Measurements from ENCODE around the gene ZNF444. TPM values are rescaled to one million over a fixed set of nuclear protein-coding genes. Genes with fewer than 3 reads are reported as not detected.

The ZNF444 gene
- total RNA-seq, 6 experiments from 2014 or later, result 20.6 to 28.4 (median 22.5) TPM

DNA sequence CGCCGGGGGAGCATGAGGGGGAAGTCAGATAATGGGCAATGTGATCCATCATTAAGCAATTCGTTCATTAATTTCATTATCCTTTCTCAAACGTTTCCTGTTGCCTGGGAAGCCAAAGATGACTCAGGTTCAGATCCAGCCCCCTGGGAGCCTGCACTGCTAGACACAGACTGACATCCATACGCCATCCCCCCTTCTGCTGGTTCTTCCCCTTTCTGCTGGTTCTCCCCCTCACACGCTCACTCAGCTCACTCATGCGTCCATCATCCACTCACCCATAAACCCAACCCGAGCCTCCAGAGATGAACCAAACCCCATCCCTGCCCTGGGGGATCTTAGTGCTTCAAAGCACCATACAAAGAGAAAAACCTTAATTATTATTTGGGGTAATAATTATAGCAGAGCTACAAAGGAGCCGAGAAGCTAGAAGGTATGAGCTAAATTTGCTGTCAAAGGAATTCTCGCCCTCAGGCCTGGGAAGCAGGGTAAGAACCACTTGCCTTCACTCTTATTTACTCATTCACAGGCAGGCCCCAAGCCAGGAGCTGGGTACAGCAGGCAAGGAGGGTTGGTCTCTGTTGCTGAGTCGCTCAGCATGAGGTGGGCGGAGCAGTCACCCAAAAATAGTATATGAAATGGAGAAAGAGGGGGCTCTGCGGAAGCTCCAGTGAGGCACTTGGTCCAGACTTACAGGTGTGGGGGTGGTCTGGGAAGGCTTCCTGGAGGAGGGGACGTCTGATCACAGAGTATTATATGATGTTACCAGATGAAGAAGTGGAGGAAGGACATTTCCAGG, 7.0 kb upstream of the ZNF444 start:
- peak; percentile 40 for DNase-seq
- Mint-ChIP-seq H3K9me3 (no peaks in the 10 kb centered on the region), H3K36me3 (ENCODE audit: low read depth) (no peaks in the 10 kb centered on the region), H3K4me1 (ENCODE audit: low read depth) (peaks cover 14% of the 10 kb centered on the region), H3K27me3 (ENCODE audit: insufficient read depth) (peaks cover 2% of the 10 kb centered on the region; the same call in 1 of the 2 replicates), H3K27ac (peak overlapping the region; percentile 6; the same call in 1 of the 2 replicates), H3K4me3 (no peak overlapping the region)
- TF ChIP-seq, protein P1, sequence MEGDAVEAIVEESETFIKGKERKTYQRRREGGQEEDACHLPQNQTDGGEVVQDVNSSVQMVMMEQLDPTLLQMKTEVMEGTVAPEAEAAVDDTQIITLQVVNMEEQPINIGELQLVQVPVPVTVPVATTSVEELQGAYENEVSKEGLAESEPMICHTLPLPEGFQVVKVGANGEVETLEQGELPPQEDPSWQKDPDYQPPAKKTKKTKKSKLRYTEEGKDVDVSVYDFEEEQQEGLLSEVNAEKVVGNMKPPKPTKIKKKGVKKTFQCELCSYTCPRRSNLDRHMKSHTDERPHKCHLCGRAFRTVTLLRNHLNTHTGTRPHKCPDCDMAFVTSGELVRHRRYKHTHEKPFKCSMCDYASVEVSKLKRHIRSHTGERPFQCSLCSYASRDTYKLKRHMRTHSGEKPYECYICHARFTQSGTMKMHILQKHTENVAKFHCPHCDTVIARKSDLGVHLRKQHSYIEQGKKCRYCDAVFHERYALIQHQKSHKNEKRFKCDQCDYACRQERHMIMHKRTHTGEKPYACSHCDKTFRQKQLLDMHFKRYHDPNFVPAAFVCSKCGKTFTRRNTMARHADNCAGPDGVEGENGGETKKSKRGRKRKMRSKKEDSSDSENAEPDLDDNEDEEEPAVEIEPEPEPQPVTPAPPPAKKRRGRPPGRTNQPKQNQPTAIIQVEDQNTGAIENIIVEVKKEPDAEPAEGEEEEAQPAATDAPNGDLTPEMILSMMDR (IDR thresholded peaks at IDR 0.05), result no peak

DNA sequence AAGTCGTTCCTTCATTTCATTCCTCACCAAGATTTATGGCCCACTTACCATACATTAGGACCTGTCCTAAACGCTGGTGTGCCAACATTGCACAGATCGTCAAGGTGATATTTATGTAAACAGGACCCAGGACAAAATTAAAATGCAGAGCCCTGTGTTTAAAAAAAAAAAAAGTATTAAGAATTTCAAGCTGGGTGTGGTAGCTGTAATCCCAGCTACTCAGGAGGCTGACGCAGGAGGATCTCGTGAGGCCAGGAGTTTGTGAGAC, 6.5 kb upstream of the ZNF444 start:
- DNase-seq, result no peak
- Mint-ChIP-seq H3K4me1 (ENCODE audit: low read depth) (peaks cover 16% of the 10 kb centered on the region), H3K4me3 (no peak overlapping the region), H3K27me3 (ENCODE audit: insufficient read depth) (peaks cover 2% of the 10 kb centered on the region; the same call in 1 of the 2 replicates), H3K27ac (peak overlapping the region; percentile 6; the same call in 1 of the 2 replicates), H3K36me3 (ENCODE audit: low read depth) (no peaks in the 10 kb centered on the region), H3K9me3 (no peaks in the 10 kb centered on the region)
- TF ChIP-seq, protein P1 (IDR thresholded peaks at IDR 0.05), result no peak

DNA sequence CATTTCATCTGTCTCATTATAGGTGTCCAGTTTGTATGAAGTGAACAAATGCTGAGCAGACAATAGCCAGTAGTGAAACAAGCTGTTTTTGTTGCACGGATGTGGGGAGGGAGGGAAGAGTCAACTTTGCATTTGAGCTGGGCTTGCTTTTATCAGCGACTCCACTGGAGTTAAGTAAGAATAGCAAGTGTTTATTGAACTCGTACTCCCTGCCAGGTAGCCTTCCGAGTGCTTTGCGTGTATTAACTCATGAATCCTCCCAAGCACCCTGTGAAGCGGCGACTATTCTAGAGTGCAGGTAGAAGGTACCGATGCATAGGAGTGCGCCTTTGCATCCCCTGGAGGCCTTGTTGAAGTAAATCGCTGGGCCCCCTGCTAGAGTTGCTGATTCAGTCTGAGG, 4.7 kb upstream of the ZNF444 start:
- Mint-ChIP-seq H3K9me3 (no peaks in the 10 kb centered on the region), H3K4me1 (ENCODE audit: low read depth) (peaks cover 25% of the 10 kb centered on the region), H3K36me3 (ENCODE audit: low read depth) (no peaks in the 10 kb centered on the region), H3K4me3 (no peak overlapping the region), H3K27me3 (ENCODE audit: insufficient read depth) (peaks cover 2% of the 10 kb centered on the region; the same call in 1 of the 2 replicates), H3K27ac (no peak overlapping the region)
- TF ChIP-seq, protein P1 (IDR thresholded peaks at IDR 0.05), result no peak
- DNase-seq, result no peak

DNA sequence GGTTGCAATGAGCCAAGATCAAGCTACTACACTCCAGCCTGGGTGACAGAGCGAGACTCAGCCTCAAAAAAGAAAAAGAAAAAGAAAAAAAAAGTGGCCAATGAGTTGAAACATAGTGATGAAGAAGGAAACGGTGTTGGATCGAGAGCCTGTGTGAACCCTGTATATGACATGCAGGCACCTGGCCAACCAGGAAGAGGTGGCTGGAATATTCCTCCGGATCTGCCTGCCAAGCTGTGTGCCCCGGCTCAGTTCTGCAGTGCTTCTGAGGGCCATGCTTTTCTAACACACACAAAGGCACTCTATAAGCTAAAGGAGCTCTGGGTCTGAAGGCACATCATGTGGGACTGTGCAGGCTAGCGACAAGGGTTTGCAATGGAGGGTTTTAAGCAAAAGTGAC, 3.7 kb upstream of the ZNF444 start:
- TF ChIP-seq, protein P1 (IDR thresholded peaks at IDR 0.05), result no peak
- H3K4me1 Mint-ChIP-seq (ENCODE audit: low read depth), result peaks cover 28% of the 10 kb centered on the region
- no peak overlapping the region for H3K27ac Mint-ChIP-seq
- peaks cover 2% of the 10 kb centered on the region; the same call in 1 of the 2 replicates for H3K27me3 Mint-ChIP-seq (ENCODE audit: insufficient read depth)
- no peak overlapping the region for H3K4me3 Mint-ChIP-seq
- H3K36me3 Mint-ChIP-seq (ENCODE audit: low read depth), result no peaks in the 10 kb centered on the region
- no peak for DNase-seq
- no peaks in the 10 kb centered on the region for H3K9me3 Mint-ChIP-seq

DNA sequence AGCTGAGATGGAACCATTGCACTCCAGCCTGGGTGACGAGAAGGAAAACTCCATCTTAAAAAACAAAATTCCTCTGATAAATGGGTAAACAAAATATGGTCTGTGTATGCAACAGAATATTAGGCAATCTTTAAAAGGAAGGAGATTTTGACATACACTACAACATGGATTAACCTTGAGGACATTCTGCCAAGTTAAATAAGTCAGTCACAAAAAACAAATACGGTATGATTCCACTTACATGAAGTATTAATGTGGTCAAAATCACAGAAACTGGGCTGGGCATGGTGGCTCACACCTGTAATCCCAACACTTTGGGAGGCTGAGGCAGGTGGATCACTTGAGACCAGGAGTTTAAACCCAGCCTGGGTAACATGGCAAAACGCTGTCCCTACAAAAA, 3.0 kb upstream of the ZNF444 start:
- Mint-ChIP-seq H3K27ac (no peak overlapping the region), H3K4me1 (ENCODE audit: low read depth) (peaks cover 27% of the 10 kb centered on the region), H3K36me3 (ENCODE audit: low read depth) (no peaks in the 10 kb centered on the region), H3K4me3 (no peak overlapping the region), H3K27me3 (ENCODE audit: insufficient read depth) (peaks cover 2% of the 10 kb centered on the region; the same call in 1 of the 2 replicates), H3K9me3 (no peaks in the 10 kb centered on the region)
- no peak for DNase-seq
- TF ChIP-seq, protein P1 (IDR thresholded peaks at IDR 0.05), result no peak
